HEK293T (cell line): ENCODE measurements around the gene HELZ.

Source experiments
- ARNT ChIP-seq: fragments of 450-650 bp; IDR thresholded peaks from 2 replicates; pipeline ENCODE4 v1.6.1; 2017; ENCODE audit warnings: mild to moderate bottlenecking
- ELF4 ChIP-seq: fragments of 450-650 bp; IDR thresholded peaks from 2 replicates; pipeline ENCODE4 v1.6.1; 2017; ENCODE audit warnings: antibody characterized with exemption
- FOXA1 ChIP-seq: fragments of 450-650 bp; IDR thresholded peaks from 2 replicates; pipeline ENCODE4 v1.6.1; 2016; ENCODE audit warnings: mild to moderate bottlenecking
- FOXM1 ChIP-seq: fragments of 450-650 bp; IDR thresholded peaks from 2 replicates; pipeline ENCODE4 v1.6.1; 2017; ENCODE audit warnings: mild to moderate bottlenecking, borderline replicate concordance
- L3MBTL2 ChIP-seq: fragments of 450-650 bp; conservative IDR thresholded peaks from 2 replicates; pipeline ENCODE4 v1.6.1; 2016; ENCODE audit warnings: mild to moderate bottlenecking
- NFRKB ChIP-seq: fragments of 450-650 bp; IDR thresholded peaks from 2 replicates; pipeline ENCODE4 v1.6.1; 2016; ENCODE audit warnings: mild to moderate bottlenecking, moderate library complexity
- PKNOX1 ChIP-seq: fragments of 450-650 bp; IDR thresholded peaks from 2 replicates; pipeline ENCODE4 v1.6.1; 2016
- SP1 ChIP-seq: fragments of 450-650 bp; IDR thresholded peaks from 2 replicates; pipeline ENCODE4 v1.6.1; 2017
- SUZ12 ChIP-seq: fragments of 450-650 bp; IDR thresholded peaks from 2 replicates; pipeline ENCODE4 v1.6.1; 2016; ENCODE audit warnings: mild to moderate bottlenecking

GRCh38 chr17:67243284-67243683 lies 1.7 kb downstream of the HELZ start:
- no peak for TF ChIP-seq FOXA1
- TF ChIP-seq ELF4 = no peak
- TF ChIP-seq FOXM1 = no peak
- TF ChIP-seq PKNOX1 = no peak
- TF ChIP-seq SP1 = no peak
- no peak for TF ChIP-seq NFRKB
- no peak for TF ChIP-seq L3MBTL2
- TF ChIP-seq ARNT = no peak
- TF ChIP-seq SUZ12 = no peak
